K562 (cell line): ENCODE measurements around the gene SLC29A3.

Source experiments
- CBX3 ChIP-seq, 2 experiments: IDR thresholded peaks; 1 replicate in 1 of 2; 2 replicates in 1 of 2; pipeline ENCODE4 v1.6.1; 2012; ENCODE audit warnings: inconsistent platforms in 2 of 2, low read length in 2 of 2, borderline replicate concordance in 1 of 2, control low read depth in 1 of 2
- CHD1 ChIP-seq: fragments of 200-600 bp; sonication (generic); IDR thresholded peaks from one replicate; pipeline ENCODE4 v1.6.1; 2012; ENCODE audit warnings: mild to moderate bottlenecking, moderate library complexity, low read length, inconsistent platforms
- ELF1 ChIP-seq: fragments of 200-800 bp; sonication (Bioruptor generic); IDR thresholded peaks from 2 replicates; pipeline ENCODE4 v1.6.1; 2016; ENCODE audit warnings: missing genetic modification characterization, missing compliant biosample characterization
- FOS ChIP-seq: IDR thresholded peaks from 3 replicates; pipeline ENCODE4 v1.6.1; 2011; ENCODE audit not compliant: insufficient read length; ENCODE audit errors: extremely low read depth
- FOXP1 ChIP-seq: sonication (generic); formaldehyde crosslinking; IDR thresholded peaks from 2 replicates; pipeline ENCODE4 v1.8.0; 2022; ENCODE audit warnings: mild to moderate bottlenecking, missing genetic modification reagents
- FUS ChIP-seq: fragments of 200-400 bp; formaldehyde crosslinking; optimal IDR thresholded peaks from 2 replicates; pipeline ENCODE3; 2017; ENCODE audit warnings: low read depth, low read length
- POLR2A ChIP-seq: fragments of 450-650 bp; conservative IDR thresholded peaks from 2 replicates; pipeline ENCODE4 v1.6.1; 2016
- TAF1 ChIP-seq: IDR thresholded peaks from 2 replicates; pipeline ENCODE4 v1.6.1; 2011; ENCODE audit warnings: mild to moderate bottlenecking, low read length, moderate library complexity; ENCODE audit not compliant: insufficient read depth, control insufficient read depth, severe bottlenecking; ENCODE audit errors: extremely low read depth
- U2AF2 ChIP-seq: fragments of 200-400 bp; formaldehyde crosslinking; optimal IDR thresholded peaks from 2 replicates; pipeline ENCODE3; 2017; ENCODE audit warnings: low read depth, mild to moderate bottlenecking, low read length
- TF ChIP-seq, protein P1 (sequence below): fragments of 250-450 bp; sonication (Bioruptor Pico); IDR thresholded peaks from 2 replicates; pipeline ENCODE4 v1.5.1; 2021; ENCODE audit warnings: mild to moderate bottlenecking
- TF ChIP-seq, protein P2 (sequence below): fragments of 450-650 bp; IDR thresholded peaks from 2 replicates; pipeline ENCODE4 v1.6.1; 2017; ENCODE audit warnings: mild to moderate bottlenecking, moderate library complexity
- TF ChIP-seq, protein P3 (sequence below), 3 experiments: IDR thresholded peaks in 2 of 3; conservative IDR thresholded peaks in 1 of 3; 2 replicates each; pipeline ENCODE4 v1.5.1; 2011 to 2012; ENCODE audit warnings: low read length in 3 of 3, mild to moderate bottlenecking in 3 of 3, control low read depth in 2 of 3, improper control_type of control experiment in 1 of 3, inconsistent platforms in 1 of 3, low read depth in 1 of 3, mixed read lengths in 1 of 3, moderate library complexity in 1 of 3; ENCODE audit not compliant: insufficient read depth in 2 of 3

DNA sequence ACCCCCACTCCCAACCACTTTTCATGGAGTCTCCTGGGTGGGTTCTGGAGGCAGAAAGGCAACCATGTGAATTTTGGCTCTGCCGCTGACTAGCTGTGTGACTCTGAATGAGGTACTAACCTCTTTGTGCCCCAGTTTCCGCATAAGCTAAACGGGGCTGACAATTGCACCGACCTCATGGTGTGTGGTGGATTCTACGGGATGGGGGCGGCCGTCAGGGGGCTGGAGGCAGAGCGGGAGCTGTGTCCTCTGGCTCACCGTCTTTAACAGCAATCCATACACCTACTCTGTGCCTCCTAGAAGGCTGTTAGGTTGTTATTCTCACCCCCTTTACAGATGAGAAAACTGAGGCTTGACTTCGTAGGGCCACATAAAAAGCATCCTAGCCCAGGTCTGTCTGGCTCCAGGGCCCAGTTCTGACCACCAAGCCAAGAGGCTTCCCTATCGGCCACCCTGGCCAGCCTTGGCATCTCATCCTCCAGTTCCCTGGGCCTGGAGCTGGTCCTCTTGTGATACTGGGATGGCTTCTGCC, 4.3 kb upstream of the SLC29A3 start:
- no peak for TF ChIP-seq POLR2A
- TF ChIP-seq, protein P1, sequence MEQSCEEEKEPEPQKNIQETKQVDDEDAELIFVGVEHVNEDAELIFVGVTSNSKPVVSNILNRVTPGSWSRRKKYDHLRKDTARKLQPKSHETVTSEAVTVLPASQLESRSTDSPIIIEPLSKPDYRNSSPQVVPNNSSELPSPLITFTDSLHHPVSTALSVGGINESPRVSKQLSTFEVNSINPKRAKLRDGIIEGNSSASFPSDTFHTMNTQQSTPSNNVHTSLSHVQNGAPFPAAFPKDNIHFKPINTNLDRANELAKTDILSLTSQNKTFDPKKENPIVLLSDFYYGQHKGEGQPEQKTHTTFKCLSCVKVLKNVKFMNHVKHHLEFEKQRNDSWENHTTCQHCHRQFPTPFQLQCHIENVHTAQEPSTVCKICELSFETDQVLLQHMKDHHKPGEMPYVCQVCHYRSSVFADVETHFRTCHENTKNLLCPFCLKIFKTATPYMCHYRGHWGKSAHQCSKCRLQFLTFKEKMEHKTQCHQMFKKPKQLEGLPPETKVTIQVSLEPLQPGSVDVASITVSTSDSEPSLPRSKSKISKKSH (CRISPR knock-in tag), result no peak
- TF ChIP-seq CBX3 (IDR thresholded peaks at IDR 0.05; ENCODE audit: borderline replicate concordance in 1 of 2, low read length in 2 of 2), result no peak
- no peak for TF ChIP-seq U2AF2
- no peak for TF ChIP-seq FOXP1 (CRISPR knock-in tag)
- TF ChIP-seq, protein P2, sequence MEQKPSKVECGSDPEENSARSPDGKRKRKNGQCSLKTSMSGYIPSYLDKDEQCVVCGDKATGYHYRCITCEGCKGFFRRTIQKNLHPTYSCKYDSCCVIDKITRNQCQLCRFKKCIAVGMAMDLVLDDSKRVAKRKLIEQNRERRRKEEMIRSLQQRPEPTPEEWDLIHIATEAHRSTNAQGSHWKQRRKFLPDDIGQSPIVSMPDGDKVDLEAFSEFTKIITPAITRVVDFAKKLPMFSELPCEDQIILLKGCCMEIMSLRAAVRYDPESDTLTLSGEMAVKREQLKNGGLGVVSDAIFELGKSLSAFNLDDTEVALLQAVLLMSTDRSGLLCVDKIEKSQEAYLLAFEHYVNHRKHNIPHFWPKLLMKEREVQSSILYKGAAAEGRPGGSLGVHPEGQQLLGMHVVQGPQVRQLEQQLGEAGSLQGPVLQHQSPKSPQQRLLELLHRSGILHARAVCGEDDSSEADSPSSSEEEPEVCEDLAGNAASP, result no peak
- TF ChIP-seq ELF1 (tag), result no peak
- no peak for TF ChIP-seq FOS
- TF ChIP-seq TAF1, result no peak
- TF ChIP-seq CHD1, result no peak
- TF ChIP-seq, protein P3, sequence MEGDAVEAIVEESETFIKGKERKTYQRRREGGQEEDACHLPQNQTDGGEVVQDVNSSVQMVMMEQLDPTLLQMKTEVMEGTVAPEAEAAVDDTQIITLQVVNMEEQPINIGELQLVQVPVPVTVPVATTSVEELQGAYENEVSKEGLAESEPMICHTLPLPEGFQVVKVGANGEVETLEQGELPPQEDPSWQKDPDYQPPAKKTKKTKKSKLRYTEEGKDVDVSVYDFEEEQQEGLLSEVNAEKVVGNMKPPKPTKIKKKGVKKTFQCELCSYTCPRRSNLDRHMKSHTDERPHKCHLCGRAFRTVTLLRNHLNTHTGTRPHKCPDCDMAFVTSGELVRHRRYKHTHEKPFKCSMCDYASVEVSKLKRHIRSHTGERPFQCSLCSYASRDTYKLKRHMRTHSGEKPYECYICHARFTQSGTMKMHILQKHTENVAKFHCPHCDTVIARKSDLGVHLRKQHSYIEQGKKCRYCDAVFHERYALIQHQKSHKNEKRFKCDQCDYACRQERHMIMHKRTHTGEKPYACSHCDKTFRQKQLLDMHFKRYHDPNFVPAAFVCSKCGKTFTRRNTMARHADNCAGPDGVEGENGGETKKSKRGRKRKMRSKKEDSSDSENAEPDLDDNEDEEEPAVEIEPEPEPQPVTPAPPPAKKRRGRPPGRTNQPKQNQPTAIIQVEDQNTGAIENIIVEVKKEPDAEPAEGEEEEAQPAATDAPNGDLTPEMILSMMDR (IDR thresholded peaks at IDR 0.05 in 2 of 3, conservative IDR thresholded peaks at IDR 0.05 in 1 of 3; ENCODE audit: insufficient read depth in 2 of 3, low read depth in 1 of 3, low read length in 3 of 3), result no peak
- TF ChIP-seq FUS, result no peak
